HEK293 (cell line): ENCODE data around the gene NUFIP1.

Experiments used
- AEBP2 ChIP-seq: fragments of 450-650 bp; formaldehyde crosslinking; IDR thresholded peaks from 2 replicates; pipeline ENCODE4 v1.5.1; 2016; ENCODE audit warnings: missing biosample characterization, missing genetic modification characterization, borderline replicate concordance
- CTCF ChIP-seq: fragments of 450-650 bp; formaldehyde crosslinking; IDR thresholded peaks from 2 replicates; pipeline ENCODE4 v1.5.1; 2016; ENCODE audit warnings: missing biosample characterization, missing genetic modification characterization
- HOXC10 ChIP-seq: sonication (generic); formaldehyde crosslinking; IDR thresholded peaks from 2 replicates; pipeline ENCODE4 v1.8.1; 2023; ENCODE audit warnings: mild to moderate bottlenecking, missing genetic modification reagents
- SETDB1 ChIP-seq: IDR thresholded peaks from one replicate; pipeline ENCODE4 v1.6.1; 2017; ENCODE audit warnings: mild to moderate bottlenecking, low read length, moderate library complexity, mixed read lengths; ENCODE audit not compliant: insufficient read length
- SP2 ChIP-seq: fragments of 450-650 bp; formaldehyde crosslinking; IDR thresholded peaks from 2 replicates; pipeline ENCODE4 v1.5.1; 2016; ENCODE audit warnings: missing biosample characterization, missing genetic modification characterization
- ZNF324 ChIP-seq: fragments of 450-650 bp; formaldehyde crosslinking; IDR thresholded peaks from 2 replicates; pipeline ENCODE4 v1.5.1; 2016; ENCODE audit warnings: missing biosample characterization, missing genetic modification characterization
- ZNF350 ChIP-seq: fragments of 450-650 bp; formaldehyde crosslinking; IDR thresholded peaks from 2 replicates; pipeline ENCODE4 v1.5.0; 2017; ENCODE audit warnings: missing biosample characterization, mild to moderate bottlenecking, missing genetic modification characterization
- ZNF416 ChIP-seq: fragments of 450-650 bp; formaldehyde crosslinking; IDR thresholded peaks from 2 replicates; pipeline ENCODE4 v1.5.1; 2016; ENCODE audit warnings: missing biosample characterization, missing genetic modification characterization
- ZNF571 ChIP-seq: fragments of 450-650 bp; formaldehyde crosslinking; IDR thresholded peaks from 2 replicates; pipeline ENCODE4 v1.5.0; 2017; ENCODE audit warnings: missing biosample characterization, missing genetic modification characterization
- ZNF580 ChIP-seq: fragments of 450-650 bp; formaldehyde crosslinking; IDR thresholded peaks from 2 replicates; pipeline ENCODE4 v1.5.1; 2016; ENCODE audit warnings: missing biosample characterization, missing genetic modification characterization
- ZSCAN18 ChIP-seq: fragments of 450-650 bp; formaldehyde crosslinking; IDR thresholded peaks from 2 replicates; pipeline ENCODE4 v1.5.1; 2016; ENCODE audit warnings: missing biosample characterization, missing genetic modification characterization

GRCh38 chr13:44954224-44954623 is 35.0 kb downstream of the NUFIP1 start:
- TF ChIP-seq SP2 (no peak), ZNF324 (tag by site-specific recombination) (no peak), CTCF (tag by site-specific recombination) (no peak), ZNF350 (tag by site-specific recombination) (no peak), SETDB1 (no peak), AEBP2 (tag by site-specific recombination) (no peak), ZNF416 (tag by site-specific recombination) (no peak), ZNF580 (tag by site-specific recombination) (no peak), ZSCAN18 (tag by site-specific recombination) (no peak), ZNF571 (no peak), HOXC10 (CRISPR knock-in tag) (no peak)
